HCT116 (cell line): Measurements from ENCODE around the gene MED13L. TPM values are rescaled to one million over a fixed set of nuclear protein-coding genes. Genes with fewer than 3 reads are reported as not detected.

Source experiments
- ATAC-seq: fragments of 200-7000 bp; cut with Tn5 transposase; 2 replicates; pipeline ENCODE4 v1.9.1; 2020; ENCODE audit warnings: mild to moderate bottlenecking, moderate library complexity
- BruUV-seq: library from RNA; stranded (reverse); fragments of 400-500 nt; replicated peaks from 2 replicates; lab custom pipeline; 2021; lab: Mats Ljungman, UMichigan
- CTCF ChIA-PET: fragments of 300-600 bp; sonication (Branson Sonifier 250); formaldehyde crosslinking; loops from one replicate; lab custom pipeline; 2021; ENCODE audit warnings: antibody characterized with exemption; lab: Charles Lee
- POLR2A ChIA-PET: fragments of 300-600, 350-600 bp; sonication (Branson Sonifier 250); formaldehyde crosslinking; loops from one replicate; lab custom pipeline; 2021; ENCODE audit warnings: antibody characterized with exemption; lab: Charles Lee
- RAD21 ChIA-PET, 2 experiments: fragments of 300-600 bp; sonication (Branson Sonifier 250); formaldehyde crosslinking; loops; one replicate each; lab custom pipeline; 2023; ENCODE audit warnings: low total read pairs in 2 of 2; ENCODE audit not compliant: uncharacterized antibody in 2 of 2, unreplicated experiment in 2 of 2, low non-redundant PET in 1 of 2; lab: Charles Lee
- DNase-seq: peaks from one replicate; pipeline ENCODE4 v3.0.0-alpha.2; 2010; ENCODE audit warnings: low read depth, low spot score
- H2AFZ ChIP-seq: fragments of 200-600 bp; shearing (Covaris generic), sonication (generic); 2 replicates; pipeline ENCODE4 v1.6.1; 2017; ENCODE audit warnings: low read depth, mixed run types, mixed read lengths, antibody characterized with exemption, low read length; ENCODE audit not compliant: poor library complexity, severe bottlenecking
- H3K27ac ChIP-seq: 2 replicates; pipeline ENCODE4 v1.5.1; 2012; ENCODE audit warnings: low read depth, low read length
- H3K27me3 ChIP-seq: fragments of 200-600 bp; sonication (generic); 2 replicates; pipeline ENCODE4 v1.6.1; 2016; ENCODE audit warnings: mixed run types, low read length, mixed read lengths; ENCODE audit not compliant: insufficient read depth
- H3K36me3 ChIP-seq, 2 experiments: fragments of 200-500 bp in 1 of 2; fragments of 200-600 bp in 1 of 2; sonication (Bioruptor generic) in 1 of 2; sonication (generic) in 1 of 2; 2 replicates each; pipeline versions ENCODE4 v1.5.1 to v1.6.1; 2014 to 2016; ENCODE audit warnings: low read length in 2 of 2, inconsistent platforms in 1 of 2, mixed read lengths in 1 of 2, mixed run types in 1 of 2; ENCODE audit not compliant: insufficient read depth in 2 of 2, control insufficient read depth in 1 of 2
- H3K4me1 ChIP-seq, 2 experiments: fragments of 200-600 bp in 1 of 2; sonication (generic) in 1 of 2; 2 replicates each; pipeline versions ENCODE4 v1.5.1 to v1.6.1; 2012 to 2017; ENCODE audit warnings: low read length in 2 of 2, inconsistent platforms in 1 of 2, mild to moderate bottlenecking in 1 of 2, mixed read lengths in 1 of 2, mixed run types in 1 of 2, moderate library complexity in 1 of 2; ENCODE audit not compliant: insufficient read depth in 2 of 2, control insufficient read depth in 1 of 2
- H3K4me2 ChIP-seq: fragments of 200-600 bp; sonication (generic); 2 replicates; pipeline ENCODE4 v1.6.1; 2017; ENCODE audit warnings: mixed run types, low read length, mixed read lengths
- H3K4me3 ChIP-seq, 2 experiments: fragments of 200-600 bp in 1 of 2; sonication (generic) in 1 of 2; replicated peaks in 1 of 2; 2 replicates each; pipeline ENCODE4 v1.5.1; 2011 to 2016; ENCODE audit warnings: low read length in 2 of 2, control low read depth in 1 of 2, low read depth in 1 of 2, mild to moderate bottlenecking in 1 of 2, mixed read lengths in 1 of 2, mixed run types in 1 of 2
- H3K79me2 ChIP-seq: fragments of 200-600 bp; sonication (generic); 2 replicates; pipeline ENCODE4 v1.6.1; 2017; ENCODE audit warnings: mild to moderate bottlenecking, mixed run types, low read length, moderate library complexity, mixed read lengths; ENCODE audit not compliant: insufficient read depth
- H3K9ac ChIP-seq: fragments of 200-600 bp; sonication (generic); 2 replicates; pipeline ENCODE4 v1.6.1; 2016; ENCODE audit warnings: low read length, mixed read lengths
- H3K9me2 ChIP-seq: fragments of 200-600 bp; sonication (generic), shearing (Covaris generic); 2 replicates; pipeline ENCODE4 v1.6.1; 2017; ENCODE audit warnings: mixed run types, mild to moderate bottlenecking, moderate library complexity; ENCODE audit not compliant: insufficient read depth
- H3K9me3 ChIP-seq, 2 experiments: fragments of 200-500 bp in 1 of 2; fragments of 200-600 bp in 1 of 2; sonication (Bioruptor generic) in 1 of 2; sonication (generic) in 1 of 2; 2 replicates each; pipeline ENCODE4 v1.6.1; 2014 to 2017; ENCODE audit warnings: low read length in 2 of 2, mixed read lengths in 2 of 2, inconsistent platforms in 1 of 2, low read depth in 1 of 2, mild to moderate bottlenecking in 1 of 2, mixed run types in 1 of 2, moderate library complexity in 1 of 2; ENCODE audit not compliant: control insufficient read depth in 1 of 2, insufficient read depth in 1 of 2
- H4K20me1 ChIP-seq: fragments of 200-600 bp; sonication (generic), shearing (Covaris generic); 2 replicates; pipeline ENCODE4 v1.6.1; 2017; ENCODE audit warnings: mixed run types, mild to moderate bottlenecking, moderate library complexity; ENCODE audit not compliant: insufficient read depth
- ATF3 ChIP-seq: IDR thresholded peaks from 2 replicates; pipeline ENCODE4 v1.6.1; 2012
- CBX3 ChIP-seq: IDR thresholded peaks from 2 replicates; pipeline ENCODE4 v1.6.1; 2012; ENCODE audit warnings: low read depth
- CEBPB ChIP-seq: IDR thresholded peaks from 2 replicates; pipeline ENCODE4 v1.6.1; 2012; ENCODE audit warnings: low read depth
- CTCF ChIP-seq, 3 experiments: fragments of 200-600 bp in 1 of 3; sonication (generic) in 1 of 3; IDR thresholded peaks in 2 of 3; conservative IDR thresholded peaks in 1 of 3; 2 replicates each; pipeline ENCODE4 v1.5.1; 2012 to 2017; ENCODE audit warnings: low read depth in 2 of 3, low read length in 2 of 3, antibody characterized with exemption in 1 of 3, borderline replicate concordance in 1 of 3, control low read depth in 1 of 3, mild to moderate bottlenecking in 1 of 3, mixed read lengths in 1 of 3, mixed run types in 1 of 3, moderate library complexity in 1 of 3; ENCODE audit not compliant: insufficient read depth in 1 of 3
- EGR1 ChIP-seq: IDR thresholded peaks from 2 replicates; pipeline ENCODE4 v1.6.1; 2012; ENCODE audit warnings: low read depth
- ELF1 ChIP-seq: IDR thresholded peaks from 2 replicates; pipeline ENCODE4 v1.6.1; 2012; ENCODE audit warnings: low read depth, borderline replicate concordance
- EZH2 ChIP-seq: fragments of 200-600 bp; sonication (generic); IDR thresholded peaks from 2 replicates; pipeline ENCODE4 v1.6.1; 2017; ENCODE audit warnings: antibody characterized with exemption, mixed run types
- EZH2phosphoT487 ChIP-seq: fragments of 200-600 bp; IDR thresholded peaks from 2 replicates; pipeline ENCODE4 v1.6.1; 2018; ENCODE audit warnings: antibody characterized with exemption, borderline replicate concordance
- FOSL1 ChIP-seq: IDR thresholded peaks from 2 replicates; pipeline ENCODE4 v1.6.1; 2012; ENCODE audit warnings: low read depth
- JUND ChIP-seq: IDR thresholded peaks from 2 replicates; pipeline ENCODE4 v1.6.1; 2012
- MAX ChIP-seq: IDR thresholded peaks from 2 replicates; pipeline ENCODE4 v1.6.1; 2012
- POLR2A ChIP-seq: IDR thresholded peaks from 2 replicates; pipeline ENCODE4 v1.7.0; 2011; ENCODE audit warnings: borderline replicate concordance; ENCODE audit not compliant: insufficient read depth, insufficient read length; ENCODE audit errors: extremely low read depth
- POLR2AphosphoS5 ChIP-seq: IDR thresholded peaks from 2 replicates; pipeline ENCODE4 v1.6.1; 2011; ENCODE audit warnings: mild to moderate bottlenecking, low read depth, low read length, moderate library complexity
- REST ChIP-seq: IDR thresholded peaks from 2 replicates; pipeline ENCODE4 v1.6.1; 2012; ENCODE audit warnings: low read depth
- SP1 ChIP-seq: IDR thresholded peaks from 2 replicates; pipeline ENCODE4 v1.6.1; 2012; ENCODE audit warnings: low read depth
- SRF ChIP-seq: IDR thresholded peaks from 2 replicates; pipeline ENCODE4 v1.6.1; 2012; ENCODE audit warnings: low read depth
- TCF7L2 ChIP-seq: IDR thresholded peaks from 2 replicates; pipeline ENCODE4 v1.7.0; 2011; ENCODE audit warnings: borderline replicate concordance, inconsistent platforms; ENCODE audit not compliant: insufficient read depth, insufficient read length; ENCODE audit errors: extremely low read depth
- YY1 ChIP-seq: IDR thresholded peaks from 2 replicates; pipeline ENCODE4 v1.6.1; 2011; ENCODE audit warnings: low read length, low read depth, moderate library complexity, mild to moderate bottlenecking; ENCODE audit not compliant: insufficient replicate concordance; ENCODE audit errors: extremely low read depth
- ZBTB33 ChIP-seq: IDR thresholded peaks from 2 replicates; pipeline ENCODE4 v1.6.1; 2011; ENCODE audit warnings: mild to moderate bottlenecking, low read length, moderate library complexity; ENCODE audit not compliant: insufficient replicate concordance; ENCODE audit errors: extremely low read depth
- ZFX ChIP-seq: fragments of 450-650 bp; IDR thresholded peaks from 2 replicates; pipeline ENCODE4 v1.6.1; 2017
- ZNF274 ChIP-seq: fragments of 200-500 bp; sonication (Bioruptor generic); IDR thresholded peaks from 2 replicates; pipeline ENCODE4 v1.6.1; 2014; ENCODE audit warnings: mild to moderate bottlenecking, low read depth, low read length, inconsistent platforms
- intact Hi-C: fragments of 100-400 bp; cut with micrococcal nuclease; formaldehyde crosslinking; loops from 2 replicates; pipeline ENCODE4 v1.10.0; 2022
- total RNA-seq: library from RNA; stranded (reverse); gene quantifications from one replicate; pipeline ENCODE4 v1.2.1, GENCODE V29; 2021; ENCODE audit not compliant: unreplicated experiment

Gene MED13L
- total RNA-seq, 1 experiment from 2014 or later: 176 TPM

GRCh38 chr12:116222358-116222757, 55.1 kb downstream of the MED13L start:
- ATAC-seq (peak; percentile 35), DNase-seq (peak; percentile 85)
- Histone ChIP-seq H3K9me3 (no peaks in the 10 kb centered on the region), H3K9me2 (no peaks in the 10 kb centered on the region), H3K9ac (no peak overlapping the region), H2AFZ (no peak overlapping the region), H3K27ac (no peak overlapping the region; the same call in 1 of the 2 replicates), H3K27me3 (no peaks in the 10 kb centered on the region), H3K79me2 (peaks cover 100% of the 10 kb centered on the region), H4K20me1 (peaks cover 37% of the 10 kb centered on the region), H3K4me3 (no peak overlapping the region), H3K4me2 (peak overlapping the region; percentile 58), H3K36me3 (no peaks in the 10 kb centered on the region), H3K4me1 (peaks cover 47 to 66% of the 10 kb centered on the region in 2 experiments)
- POLR2A ChIA-PET: no interaction called here
- RAD21 ChIA-PET: no interaction called here
- BruUV-seq: no TSS peak
- intact Hi-C loops: no loop called here
- CTCF ChIA-PET: no interaction called here
- TF ChIP-seq REST: no peak
- TF ChIP-seq YY1: peak; percentile 85
- no peak for TF ChIP-seq ELF1
- TF ChIP-seq CBX3: peak; percentile 91
- TF ChIP-seq CTCF (IDR thresholded peaks at IDR 0.05 in 2 of 3, conservative IDR thresholded peaks at IDR 0.05 in 1 of 3; ENCODE audit: borderline replicate concordance in 1 of 3, insufficient read depth in 1 of 3, low read depth in 2 of 3, low read length in 2 of 3): no peak
- TF ChIP-seq ZBTB33: no peak
- no peak for TF ChIP-seq ZFX
- TF ChIP-seq EGR1: 0 out of 2 replicates have a peak, but pooled peaks have one; percentile 36
- no peak for TF ChIP-seq TCF7L2
- TF ChIP-seq FOSL1: peak; percentile 89
- peak; percentile 58; the same call in 1 of the 2 replicates for TF ChIP-seq ATF3
- peak; percentile 13; the same call in 1 of the 2 replicates for TF ChIP-seq MAX
- peak; percentile 80 for TF ChIP-seq CEBPB
- peak; percentile 91 for TF ChIP-seq JUND
- TF ChIP-seq EZH2phosphoT487: no peak
- no peak for TF ChIP-seq EZH2
- peak; percentile 60; the same call in 1 of the 2 replicates for TF ChIP-seq SRF
- TF ChIP-seq SP1: peak; percentile 73
- TF ChIP-seq ZNF274: no peak
- TF ChIP-seq POLR2A: no peak
- peak; percentile 66; the same call in 1 of the 2 replicates for TF ChIP-seq POLR2AphosphoS5
